Gastrocnemius medialis (tissue), 4 donors: ENCODE measurements around the gene CCDC85C.

Experiments
- CTCF ChIP-seq, 5 experiments: fragments of 450-650 bp in 3 of 5; fragments of 200-600 bp in 2 of 5; sonication (generic) in 2 of 5; IDR thresholded peaks in 4 of 5; conservative IDR thresholded peaks in 1 of 5; 1 replicate in 4 of 5; 2 replicates in 1 of 5; pipeline ENCODE4 v1.5.1; 2016 to 2019; ENCODE audit warnings: antibody characterized with exemption in 5 of 5, mild to moderate bottlenecking in 3 of 5, moderate library complexity in 3 of 5
- POLR2A ChIP-seq, 2 donors: fragments of 450-650 bp; IDR thresholded peaks; one replicate each; pipeline ENCODE4 v1.6.1; 2017; ENCODE audit warnings: antibody characterized with exemption in 2 of 2, mild to moderate bottlenecking in 2 of 2, moderate library complexity in 2 of 2

GRCh38 chr14:99649643-99650042 is 45.6 kb upstream of the CCDC85C start:
- TF ChIP-seq CTCF (IDR thresholded peaks at IDR 0.05 in 4 of 5, conservative IDR thresholded peaks at IDR 0.05 in 1 of 5) (no peak), POLR2A (IDR thresholded peaks at IDR 0.05) (no peak)
